ENCODE data around the gene TSPAN9. TPM values are rescaled to one million over a fixed set of nuclear protein-coding genes. Genes with fewer than 3 reads are reported as not detected.

TSPAN9 gene
- total RNA-seq, 1 donor from 2014 or later: 30.4 TPM

DNA sequence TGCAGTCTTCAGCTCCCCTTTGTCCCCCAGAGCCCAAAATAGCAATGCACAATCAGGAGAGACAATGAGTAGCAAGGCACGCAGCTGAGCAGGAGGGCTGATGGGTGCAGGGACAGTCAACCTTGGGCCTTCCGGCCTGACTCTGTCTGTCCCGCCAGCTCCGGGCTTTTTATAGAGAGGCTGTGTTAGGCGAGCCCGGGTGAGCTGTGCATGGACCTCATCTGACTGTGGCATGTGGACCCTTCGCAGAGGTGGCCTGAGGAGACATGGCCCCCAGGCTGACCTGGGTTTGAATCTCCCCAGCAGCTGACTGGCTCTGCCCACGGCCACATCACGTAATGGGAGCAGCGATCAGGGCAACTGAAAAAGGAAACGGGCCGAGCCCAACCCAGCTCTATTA, 177.9 kb downstream of the TSPAN9 start:
- no peak for DNase-seq (ENCODE audit: low spot score, unreplicated experiment)
- Mint-ChIP-seq H3K27ac (no peak overlapping the region), H3K27me3 (no peaks in the 10 kb centered on the region), H3K4me1 (ENCODE audit: low read depth) (peaks cover 1% of the 10 kb centered on the region), H3K9me3 (ENCODE audit: low read depth) (no peaks in the 10 kb centered on the region), H3K4me3 (ENCODE audit: low read depth) (no peak overlapping the region), H3K36me3 (ENCODE audit: insufficient read depth) (no peaks in the 10 kb centered on the region)
- TF ChIP-seq, protein P1, sequence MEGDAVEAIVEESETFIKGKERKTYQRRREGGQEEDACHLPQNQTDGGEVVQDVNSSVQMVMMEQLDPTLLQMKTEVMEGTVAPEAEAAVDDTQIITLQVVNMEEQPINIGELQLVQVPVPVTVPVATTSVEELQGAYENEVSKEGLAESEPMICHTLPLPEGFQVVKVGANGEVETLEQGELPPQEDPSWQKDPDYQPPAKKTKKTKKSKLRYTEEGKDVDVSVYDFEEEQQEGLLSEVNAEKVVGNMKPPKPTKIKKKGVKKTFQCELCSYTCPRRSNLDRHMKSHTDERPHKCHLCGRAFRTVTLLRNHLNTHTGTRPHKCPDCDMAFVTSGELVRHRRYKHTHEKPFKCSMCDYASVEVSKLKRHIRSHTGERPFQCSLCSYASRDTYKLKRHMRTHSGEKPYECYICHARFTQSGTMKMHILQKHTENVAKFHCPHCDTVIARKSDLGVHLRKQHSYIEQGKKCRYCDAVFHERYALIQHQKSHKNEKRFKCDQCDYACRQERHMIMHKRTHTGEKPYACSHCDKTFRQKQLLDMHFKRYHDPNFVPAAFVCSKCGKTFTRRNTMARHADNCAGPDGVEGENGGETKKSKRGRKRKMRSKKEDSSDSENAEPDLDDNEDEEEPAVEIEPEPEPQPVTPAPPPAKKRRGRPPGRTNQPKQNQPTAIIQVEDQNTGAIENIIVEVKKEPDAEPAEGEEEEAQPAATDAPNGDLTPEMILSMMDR (IDR thresholded peaks at IDR 0.05; ENCODE audit: unreplicated experiment): no peak

DNA sequence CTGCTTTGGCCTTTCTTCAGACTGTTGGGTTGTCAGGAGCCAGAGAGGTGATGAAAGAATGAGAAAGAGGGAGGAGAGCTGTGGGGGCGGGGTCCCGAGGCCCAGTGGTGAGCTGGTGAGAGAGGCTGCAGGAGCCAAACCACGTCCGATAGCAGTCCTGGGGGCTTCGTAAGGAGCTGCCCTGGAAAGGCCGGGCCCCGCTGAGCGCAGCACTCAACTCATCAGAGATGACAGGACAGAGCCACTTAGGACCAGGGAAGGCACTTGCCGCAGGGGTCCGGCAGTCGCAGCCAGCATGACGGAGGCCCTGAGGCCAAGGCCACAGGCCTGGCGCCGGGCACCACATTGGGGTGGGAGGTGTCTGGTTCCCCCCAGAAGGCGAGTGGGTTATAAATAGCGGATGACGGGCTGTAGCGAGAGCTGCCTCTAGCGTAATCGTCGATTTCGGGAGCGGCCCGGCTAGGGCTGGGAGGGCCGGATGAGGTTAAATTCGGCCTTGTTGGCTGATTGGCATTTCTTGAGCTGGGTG, 179.0 kb downstream of the TSPAN9 start:
- H3K9me3 Mint-ChIP-seq (ENCODE audit: low read depth): no peaks in the 10 kb centered on the region
- H3K4me3 Mint-ChIP-seq (ENCODE audit: low read depth): no peak overlapping the region
- TF ChIP-seq, protein P1 (IDR thresholded peaks at IDR 0.05; ENCODE audit: unreplicated experiment): no peak
- no peak for DNase-seq (ENCODE audit: low spot score, unreplicated experiment)
- no peaks in the 10 kb centered on the region for H3K36me3 Mint-ChIP-seq (ENCODE audit: insufficient read depth)
- H3K27me3 Mint-ChIP-seq: no peaks in the 10 kb centered on the region
- peaks cover 1% of the 10 kb centered on the region for H3K4me1 Mint-ChIP-seq (ENCODE audit: low read depth)
- H3K27ac Mint-ChIP-seq: no peak overlapping the region

DNA sequence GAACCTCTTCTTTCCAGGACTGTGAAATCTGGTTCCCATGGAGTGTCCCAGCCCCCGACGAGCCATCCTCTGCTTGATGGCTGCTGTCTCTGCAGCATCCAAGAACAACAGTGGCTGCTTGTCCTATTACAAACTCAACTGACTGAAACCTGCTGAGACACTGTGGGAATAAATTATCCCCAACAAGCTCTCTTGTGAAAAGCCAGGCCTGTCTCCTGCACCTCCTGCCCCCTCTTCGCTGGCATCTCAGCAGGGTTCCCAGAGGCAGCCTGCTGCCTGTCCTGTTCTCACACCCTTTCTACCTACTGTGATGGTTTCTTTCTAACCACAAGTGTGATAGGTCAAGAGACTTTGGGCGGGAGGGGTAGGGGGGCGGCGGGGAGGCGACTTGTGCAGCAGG, 180.2 kb downstream of the TSPAN9 start:
- H3K36me3 Mint-ChIP-seq (ENCODE audit: insufficient read depth): no peaks in the 10 kb centered on the region
- no peak overlapping the region for H3K27ac Mint-ChIP-seq
- TF ChIP-seq, protein P1 (IDR thresholded peaks at IDR 0.05; ENCODE audit: unreplicated experiment): no peak
- no peak for DNase-seq (ENCODE audit: low spot score, unreplicated experiment)
- H3K27me3 Mint-ChIP-seq: no peaks in the 10 kb centered on the region
- peaks cover 1% of the 10 kb centered on the region for H3K4me1 Mint-ChIP-seq (ENCODE audit: low read depth)
- H3K9me3 Mint-ChIP-seq (ENCODE audit: low read depth): no peaks in the 10 kb centered on the region
- H3K4me3 Mint-ChIP-seq (ENCODE audit: low read depth): no peak overlapping the region

DNA sequence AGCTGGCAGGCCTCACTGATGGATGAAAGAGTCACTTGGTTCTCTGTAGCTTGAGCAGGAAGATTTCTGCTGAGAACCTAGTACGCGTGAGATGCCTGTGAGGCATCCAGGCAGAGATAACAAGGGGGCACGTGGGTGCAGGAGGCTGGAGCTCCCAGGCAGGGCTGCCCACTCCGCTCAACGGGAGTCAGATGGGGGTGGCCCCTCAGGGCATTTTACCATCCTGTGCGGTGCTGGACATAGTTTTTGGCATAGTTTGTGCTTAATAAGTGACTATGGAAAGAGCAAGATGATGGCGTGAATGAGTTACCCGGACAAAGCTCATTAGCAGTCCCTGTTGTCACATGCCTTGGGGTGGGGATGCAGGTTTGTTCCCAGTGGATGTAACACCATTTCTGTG, 182.8 kb downstream of the TSPAN9 start:
- no peak overlapping the region for H3K4me3 Mint-ChIP-seq (ENCODE audit: low read depth)
- TF ChIP-seq, protein P1 (IDR thresholded peaks at IDR 0.05; ENCODE audit: unreplicated experiment): no peak
- H3K9me3 Mint-ChIP-seq (ENCODE audit: low read depth): no peaks in the 10 kb centered on the region
- DNase-seq (ENCODE audit: low spot score, unreplicated experiment): no peak
- H3K36me3 Mint-ChIP-seq (ENCODE audit: insufficient read depth): no peaks in the 10 kb centered on the region
- no peak overlapping the region for H3K27ac Mint-ChIP-seq
- no peaks in the 10 kb centered on the region for H3K4me1 Mint-ChIP-seq (ENCODE audit: low read depth)
- no peaks in the 10 kb centered on the region for H3K27me3 Mint-ChIP-seq

DNA sequence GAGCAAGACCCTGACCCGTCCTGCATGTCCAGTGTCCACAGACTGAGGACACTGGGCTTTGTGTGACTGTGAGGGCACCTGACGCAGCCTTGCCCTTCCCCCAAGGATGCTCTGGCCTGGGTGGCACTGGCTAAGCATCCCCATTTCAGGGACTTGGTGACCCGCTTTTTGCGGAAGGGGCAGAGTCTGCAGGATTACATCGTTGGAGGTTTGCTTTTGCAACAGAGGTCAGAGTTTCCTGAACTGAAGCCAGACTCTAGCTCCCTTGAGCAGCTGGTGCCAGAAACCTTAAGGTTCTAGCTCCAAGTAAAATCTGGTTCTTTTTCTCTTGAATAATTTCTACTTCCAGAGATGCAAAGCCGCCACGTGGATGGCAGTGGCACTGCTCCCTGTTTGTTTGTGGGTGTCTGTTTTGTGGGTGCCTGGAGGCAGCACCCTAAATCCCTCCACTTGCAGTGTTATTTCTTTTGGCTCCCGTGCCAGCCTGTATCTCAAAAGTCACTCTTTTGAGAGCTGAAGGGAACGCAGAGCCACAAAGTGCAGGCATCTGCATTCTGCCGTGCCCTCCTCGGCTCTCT, 184.7 kb downstream of the TSPAN9 start:
- Mint-ChIP-seq H3K9me3 (ENCODE audit: low read depth) (no peaks in the 10 kb centered on the region), H3K36me3 (ENCODE audit: insufficient read depth) (no peaks in the 10 kb centered on the region), H3K27me3 (no peaks in the 10 kb centered on the region), H3K4me1 (ENCODE audit: low read depth) (no peaks in the 10 kb centered on the region), H3K27ac (no peak overlapping the region), H3K4me3 (ENCODE audit: low read depth) (no peak overlapping the region)
- TF ChIP-seq, protein P1 (IDR thresholded peaks at IDR 0.05; ENCODE audit: unreplicated experiment): no peak
- DNase-seq (ENCODE audit: low spot score, unreplicated experiment): no peak
